Subcutaneous abdominal adipose tissue (tissue), 5 donors: ENCODE measurements around the gene ZNF146.

Source experiments
- H3K27ac ChIP-seq: one replicate; pipeline ENCODE4 v1.7.0; 2013; ENCODE audit warnings: low read depth, mild to moderate bottlenecking, inconsistent platforms, low read length, moderate library complexity
- H3K27me3 ChIP-seq, 5 donors: one replicate each; pipeline ENCODE4 v1.7.0; 2013; ENCODE audit warnings: low read length in 5 of 5, inconsistent platforms in 1 of 5; ENCODE audit not compliant: control insufficient read depth in 5 of 5, insufficient read depth in 4 of 5
- H3K36me3 ChIP-seq, 5 donors: one replicate each; pipeline ENCODE4 v1.7.0; 2013; ENCODE audit warnings: low read length in 5 of 5; ENCODE audit not compliant: control insufficient read depth in 5 of 5, insufficient read depth in 5 of 5
- H3K4me1 ChIP-seq, 5 donors: one replicate each; pipeline ENCODE4 v1.7.0; 2013; ENCODE audit warnings: low read length in 5 of 5, mild to moderate bottlenecking in 3 of 5, moderate library complexity in 1 of 5; ENCODE audit not compliant: control insufficient read depth in 5 of 5, insufficient read depth in 5 of 5
- H3K4me3 ChIP-seq, 5 donors: one replicate each; pipeline ENCODE4 v1.7.0; 2013; ENCODE audit warnings: low read length in 5 of 5, low read depth in 1 of 5
- H3K9ac ChIP-seq, 5 donors: one replicate each; pipeline ENCODE4 v1.7.0; 2013; ENCODE audit warnings: low read length in 5 of 5, mild to moderate bottlenecking in 4 of 5, moderate library complexity in 3 of 5
- H3K9me3 ChIP-seq, 5 donors: one replicate each; pipeline ENCODE4 v1.7.0; 2013; ENCODE audit warnings: low read length in 5 of 5; ENCODE audit not compliant: control insufficient read depth in 5 of 5
- donor health status: healthy.
- donor health status: healthy.
- donor health status: healthy.
- donor health status: healthy.
- donor health status: healthy.

Gene ZNF146

GRCh38 chr19:36255316-36255715 is 40.4 kb downstream of the ZNF146 start:
- H3K27me3 ChIP-seq: no peaks in the 10 kb centered on the region
- no peak overlapping the region for H3K9ac ChIP-seq
- no peak overlapping the region for H3K4me3 ChIP-seq
- H3K36me3 ChIP-seq: peaks cover 0 to 4% (median 0%) of the 10 kb centered on the region in 5 donors
- H3K9me3 ChIP-seq: peaks cover 0 to 6% (median 2%) of the 10 kb centered on the region in 5 donors
- peaks cover 0 to 18% (median 11%) of the 10 kb centered on the region in 5 donors for H3K4me1 ChIP-seq
- H3K27ac ChIP-seq: no peak overlapping the region

GRCh38 chr19:36256064-36256463 is 41.2 kb downstream of the ZNF146 start:
- Histone ChIP-seq H3K27ac (no peak overlapping the region), H3K27me3 (no peaks in the 10 kb centered on the region), H3K4me1 (peaks cover 0 to 18% (median 11%) of the 10 kb centered on the region in 5 donors), H3K9ac (no peak overlapping the region), H3K9me3 (peaks cover 0 to 6% (median 2%) of the 10 kb centered on the region in 5 donors), H3K36me3 (peaks cover 0 to 4% (median 0%) of the 10 kb centered on the region in 5 donors), H3K4me3 (no peak overlapping the region)

- no peak overlapping the region for H3K27ac ChIP-seq
- H3K9ac ChIP-seq: peak overlapping the region in 4 of 5 donors; percentile 35 to 80 (median 66)
- peaks cover 0 to 6% (median 2%) of the 10 kb centered on the region in 5 donors for H3K9me3 ChIP-seq
Observed at GRCh38 chr19:36256853-36257519, 42.1 kb downstream of the ZNF146 start.

GRCh38 chr19:36257520-36257876 is 42.6 kb downstream of the ZNF146 start:
- Histone ChIP-seq H3K36me3 (peaks cover 0 to 4% (median 0%) of the 10 kb centered on the region in 5 donors), H3K27me3 (no peaks in the 10 kb centered on the region), H3K4me3 (peak overlapping the region in 4 of 5 donors; percentile 53 to 72 (median 70)), H3K4me1 (peaks cover 0 to 18% (median 11%) of the 10 kb centered on the region in 5 donors), H3K9ac (peak overlapping the region in 4 of 5 donors; percentile 35 to 80 (median 66)), H3K9me3 (peaks cover 0 to 6% (median 2%) of the 10 kb centered on the region in 5 donors), H3K27ac (no peak overlapping the region)

More at GRCh38 chr19:36256853-36257519, 42.1 kb downstream of the ZNF146 start:
- Histone ChIP-seq H3K36me3 (peaks cover 0 to 4% (median 0%) of the 10 kb centered on the region in 5 donors), H3K4me1 (peaks cover 0 to 18% (median 11%) of the 10 kb centered on the region in 5 donors), H3K27me3 (no peaks in the 10 kb centered on the region), H3K4me3 (peak overlapping the region; percentile 53 to 72 (median 69))

- H3K9me3 ChIP-seq: peaks cover 0 to 6% (median 2%) of the 10 kb centered on the region in 5 donors
- H3K4me3 ChIP-seq: peak overlapping the region in 4 of 5 donors; percentile 53 to 72 (median 70)
- H3K9ac ChIP-seq: peak overlapping the region in 1 of 5 donors; percentile 80
- H3K36me3 ChIP-seq: peaks cover 0 to 4% (median 0%) of the 10 kb centered on the region in 5 donors
- H3K27ac ChIP-seq: no peak overlapping the region
- H3K27me3 ChIP-seq: no peaks in the 10 kb centered on the region
- peaks cover 0 to 18% (median 11%) of the 10 kb centered on the region in 5 donors for H3K4me1 ChIP-seq
Observed at GRCh38 chr19:36258028-36258875, 43.3 kb downstream of the ZNF146 start.

GRCh38 chr19:36259211-36259610 is 44.3 kb downstream of the ZNF146 start:
- H3K27me3 ChIP-seq: no peaks in the 10 kb centered on the region
- H3K9me3 ChIP-seq: peaks cover 0 to 4% (median 2%) of the 10 kb centered on the region in 5 donors
- H3K27ac ChIP-seq: no peak overlapping the region
- no peak overlapping the region for H3K4me3 ChIP-seq
- H3K36me3 ChIP-seq: peaks cover 0 to 4% (median 0%) of the 10 kb centered on the region in 5 donors
- H3K9ac ChIP-seq: no peak overlapping the region
- peaks cover 0 to 18% (median 11%) of the 10 kb centered on the region in 5 donors for H3K4me1 ChIP-seq

GRCh38 chr19:36265064-36265463 is 50.2 kb downstream of the ZNF146 start:
- Histone ChIP-seq H3K27me3 (no peaks in the 10 kb centered on the region), H3K27ac (no peak overlapping the region), H3K9ac (no peak overlapping the region), H3K36me3 (no peaks in the 10 kb centered on the region), H3K9me3 (peaks cover 0 to 8% (median 6%) of the 10 kb centered on the region in 5 donors), H3K4me1 (no peaks in the 10 kb centered on the region), H3K4me3 (no peak overlapping the region)

- Histone ChIP-seq H3K27me3 (no peaks in the 10 kb centered on the region), H3K9ac (no peak overlapping the region), H3K36me3 (no peaks in the 10 kb centered on the region), H3K27ac (no peak overlapping the region), H3K4me1 (no peaks in the 10 kb centered on the region), H3K4me3 (no peak overlapping the region), H3K9me3 (peaks cover 0 to 8% (median 6%) of the 10 kb centered on the region in 5 donors)
Observed at GRCh38 chr19:36265856-36266374, 51.0 kb downstream of the ZNF146 start.

GRCh38 chr19:36266375-36266961 is 51.6 kb downstream of the ZNF146 start:
- Histone ChIP-seq H3K4me1 (no peaks in the 10 kb centered on the region), H3K9ac (no peak overlapping the region), H3K27me3 (no peaks in the 10 kb centered on the region), H3K4me3 (no peak overlapping the region), H3K9me3 (peaks cover 0 to 8% (median 6%) of the 10 kb centered on the region in 5 donors), H3K27ac (no peak overlapping the region), H3K36me3 (no peaks in the 10 kb centered on the region)
